Hepatocyte (in vitro differentiated cells): Measurements from ENCODE around the gene CFAP298. TPM values are rescaled to one million over a fixed set of nuclear protein-coding genes. Genes with fewer than 3 reads are reported as not detected.

Experiments
- DNase-seq: peaks from one replicate; pipeline ENCODE4 v3.0.0-alpha.2; 2016; ENCODE audit warnings: low spot score
- H2AFZ ChIP-seq: fragments of 200-600 bp; sonication (generic); 2 replicates; pipeline ENCODE4 v1.6.0; 2016; ENCODE audit warnings: antibody characterized with exemption, mild to moderate bottlenecking
- H3K27ac ChIP-seq: fragments of 200-600 bp; sonication (generic); 2 replicates; pipeline ENCODE4 v1.5.1; 2016; ENCODE audit warnings: mild to moderate bottlenecking
- H3K27me3 ChIP-seq: fragments of 200-600 bp; sonication (generic); 2 replicates; pipeline ENCODE4 v1.6.1; 2016
- H3K36me3 ChIP-seq: fragments of 200-600 bp; sonication (generic); replicated peaks from 2 replicates; pipeline ENCODE4 v1.5.1; 2016; ENCODE audit warnings: low read depth; ENCODE audit not compliant: insufficient read depth
- H3K4me1 ChIP-seq: fragments of 200-600 bp; sonication (generic); 2 replicates; pipeline ENCODE4 v1.5.1; 2016; ENCODE audit warnings: mild to moderate bottlenecking, moderate library complexity; ENCODE audit not compliant: insufficient read depth
- H3K4me2 ChIP-seq: fragments of 200-600 bp; sonication (generic); 2 replicates; pipeline ENCODE4 v1.6.0; 2016
- H3K4me3 ChIP-seq: fragments of 200-600 bp; sonication (generic); 2 replicates; pipeline ENCODE4 v1.5.1; 2016; ENCODE audit warnings: mild to moderate bottlenecking
- H3K79me2 ChIP-seq: fragments of 200-600 bp; sonication (generic); 2 replicates; pipeline ENCODE4 v1.6.0; 2017; ENCODE audit warnings: mild to moderate bottlenecking
- H3K9me2 ChIP-seq: fragments of 200-600 bp; sonication (generic); replicated peaks from 2 replicates; pipeline ENCODE4 v1.6.0; 2017; ENCODE audit warnings: mild to moderate bottlenecking; ENCODE audit not compliant: insufficient read depth
- H3K9me3 ChIP-seq: fragments of 200-600 bp; sonication (generic); 2 replicates; pipeline ENCODE4 v1.5.1; 2016; ENCODE audit warnings: low read depth, mild to moderate bottlenecking
- H4K20me1 ChIP-seq: fragments of 200-600 bp; sonication (generic); 2 replicates; pipeline ENCODE4 v1.6.0; 2016; ENCODE audit warnings: mild to moderate bottlenecking; ENCODE audit not compliant: insufficient read depth, poor library complexity, severe bottlenecking
- CTCF ChIP-seq: fragments of 200-600 bp; sonication (generic); IDR thresholded peaks from 2 replicates; pipeline ENCODE4 v1.5.1; 2016; ENCODE audit warnings: antibody characterized with exemption, mild to moderate bottlenecking; ENCODE audit not compliant: poor library complexity
- EZH2 ChIP-seq: fragments of 200-600 bp; sonication (generic); IDR thresholded peaks from 2 replicates; pipeline ENCODE4 v1.6.1; 2016; ENCODE audit warnings: antibody characterized with exemption, mild to moderate bottlenecking, borderline replicate concordance
- EZH2phosphoT487 ChIP-seq: fragments of 200-600 bp; sonication (generic); IDR thresholded peaks from one replicate; pipeline ENCODE4 v1.6.1; 2018; ENCODE audit warnings: antibody characterized with exemption, mild to moderate bottlenecking, low read depth, moderate library complexity; ENCODE audit not compliant: unreplicated experiment, severe bottlenecking
- WGBS: methylation state at CpG from one replicate; pipeline ENCODE4 v1.1.6; 2016; ENCODE audit warnings: low lambda C conversion rate; ENCODE audit errors: missing lambda C conversion rate; 5-methylcytosine and 5-hydroxymethylcytosine counted together
- polyA plus RNA-seq: library from polyadenylated mRNA; unstranded; fragments of >200 nt; fragmentation: Nextera tagmentation; extraction: Ambion mirVana; gene quantifications from 2 replicates; pipeline ENCODE4 v1.2.1, GENCODE V29; 2016
- total RNA-seq: library from RNA; depleted of rRNA; stranded (reverse); fragments of >200 nt; gene quantifications from 2 replicates; pipeline ENCODE4 v1.2.3, GENCODE V29; 2014

The CFAP298 gene
- total and polyA plus RNA-seq, 2 experiments from 2014 or later, result 32.6 to 61.8 TPM

- 94% methylated on average over 9 of the region's 9 CpGs for WGBS
- Histone ChIP-seq H3K4me2 (no peak overlapping the region), H3K27me3 (no peaks in the 10 kb centered on the region), H3K4me3 (no peak overlapping the region), H2AFZ (no peak overlapping the region), H3K9me3 (no peaks in the 10 kb centered on the region), H3K79me2 (no peaks in the 10 kb centered on the region), H3K9me2 (no peaks in the 10 kb centered on the region), H3K36me3 (no peaks in the 10 kb centered on the region), H3K27ac (no peak overlapping the region), H3K4me1 (no peaks in the 10 kb centered on the region), H4K20me1 (no peaks in the 10 kb centered on the region)
- TF ChIP-seq EZH2 (no peak), CTCF (no peak), EZH2phosphoT487 (no peak)
- DNase-seq, result no peak
Observed at GRCh38 chr21:32585970-32586369, 26.2 kb downstream of the CFAP298 start.

GRCh38 chr21:32585042-32585710 is 27.0 kb downstream of the CFAP298 start, which contains the start of gene TCP10L:
Gene TCP10L (minus strand): TSS chr21:32585523. CDS start chr21:32584304, 1,219 bp downstream.
- H3K9me3 ChIP-seq, result no peaks in the 10 kb centered on the region
- no peak for TF ChIP-seq EZH2phosphoT487
- TF ChIP-seq EZH2, result no peak
- TF ChIP-seq CTCF, result no peak
- 93% methylated on average over 17 of the region's 17 CpGs for WGBS
- H2AFZ ChIP-seq, result no peak within 1 kb of the TSS
- H3K27ac ChIP-seq, result no peak within 1 kb of the TSS
- no peaks in the 10 kb centered on the region for H3K36me3 ChIP-seq
- H4K20me1 ChIP-seq, result no peaks in the 10 kb centered on the region
- H3K9me2 ChIP-seq, result no peaks in the 10 kb centered on the region
- no peak within 1 kb of the TSS for H3K4me2 ChIP-seq
- no peaks in the 10 kb centered on the region for H3K4me1 ChIP-seq
- no peak for DNase-seq
- no peak within 1 kb of the TSS for H3K4me3 ChIP-seq
- H3K27me3 ChIP-seq, result no peaks in the 10 kb centered on the region
- no peaks in the 10 kb centered on the region for H3K79me2 ChIP-seq

- no peaks in the 10 kb centered on the region for H3K4me1 ChIP-seq
- no peaks in the 10 kb centered on the region for H4K20me1 ChIP-seq
- H3K4me3 ChIP-seq, result no peak overlapping the region
- no peak overlapping the region for H3K4me2 ChIP-seq
- no peak for DNase-seq
- no peak for TF ChIP-seq EZH2
- TF ChIP-seq EZH2phosphoT487, result no peak
- TF ChIP-seq CTCF, result no peak
- no peak overlapping the region for H3K27ac ChIP-seq
- no peaks in the 10 kb centered on the region for H3K27me3 ChIP-seq
- no peaks in the 10 kb centered on the region for H3K9me2 ChIP-seq
- no peaks in the 10 kb centered on the region for H3K36me3 ChIP-seq
- 93% methylated on average over 8 of the region's 8 CpGs for WGBS
- H2AFZ ChIP-seq, result no peak overlapping the region
- H3K79me2 ChIP-seq, result no peaks in the 10 kb centered on the region
- no peaks in the 10 kb centered on the region for H3K9me3 ChIP-seq
Observed at GRCh38 chr21:32584472-32584871, 27.7 kb downstream of the CFAP298 start.
